Stimulated activated CD8-positive, alpha-beta memory T cell treated with anti-CD3 and anti-CD28 coated beads, Interleukin-7, amount 100 ng/mL, for 4 hours (primary cell): ENCODE results near the gene TSR3.

Source experiments
- DNase-seq, 2 donors: peaks; one replicate each; pipeline ENCODE4 v3.0.0-alpha.2; 2020; ENCODE audit warnings: low read depth in 2 of 2

TSR3 gene

GRCh38 chr16:1354815-1355540 is 3.3 kb upstream of the TSR3 start:
- no peak for DNase-seq

GRCh38 chr16:1351215-1351581 is 480 bp downstream of the TSR3 start:
- no peak for DNase-seq

- DNase-seq: no peak
Observed at GRCh38 chr16:1350691-1351090, 987 bp downstream of the TSR3 start.

DNA sequence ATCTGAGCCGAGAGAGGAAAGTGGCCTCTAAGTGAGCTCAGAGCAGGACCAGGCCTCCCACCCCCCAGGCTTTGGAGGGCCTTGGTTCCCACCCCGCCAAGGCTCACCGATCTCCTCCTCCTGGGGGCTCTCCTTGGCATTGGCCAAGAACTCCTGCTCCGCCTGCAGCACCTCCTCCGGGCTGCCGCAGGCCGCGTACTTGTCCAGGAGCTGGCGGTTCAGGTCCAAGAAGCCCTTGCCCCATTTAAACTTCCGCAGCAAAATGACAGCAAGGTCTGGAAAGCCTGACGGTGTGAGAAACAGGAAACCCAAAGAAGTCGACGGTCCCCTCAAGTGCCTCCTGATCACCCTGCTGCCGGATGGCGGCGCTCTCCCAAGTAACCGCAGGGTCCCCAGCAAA is 1.7 kb downstream of the TSR3 start:
- no peak for DNase-seq

GRCh38 chr16:1349351-1349750 is 2.3 kb downstream of the TSR3 start:
- DNase-seq: no peak

DNA sequence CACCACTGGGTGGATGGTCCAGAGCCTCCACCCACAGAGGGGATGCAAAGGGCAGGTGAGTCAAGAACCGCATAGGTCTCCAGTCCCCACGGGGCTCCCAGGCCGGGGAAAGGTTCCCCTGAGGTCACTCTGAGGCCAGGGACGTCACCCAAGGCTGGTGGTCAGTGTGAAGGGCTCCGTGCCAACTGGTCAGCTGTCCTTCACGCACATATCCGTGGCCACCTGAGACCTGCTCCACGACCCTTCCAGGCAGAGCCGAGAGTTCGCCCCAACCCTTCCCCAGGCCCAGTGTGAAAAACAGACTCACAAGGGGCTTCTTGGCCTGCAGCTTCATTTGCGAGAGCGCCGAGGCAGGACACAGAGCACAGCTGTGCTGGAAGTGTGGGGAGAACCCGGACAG is 2.8 kb downstream of the TSR3 start:
- no peak for DNase-seq

DNA sequence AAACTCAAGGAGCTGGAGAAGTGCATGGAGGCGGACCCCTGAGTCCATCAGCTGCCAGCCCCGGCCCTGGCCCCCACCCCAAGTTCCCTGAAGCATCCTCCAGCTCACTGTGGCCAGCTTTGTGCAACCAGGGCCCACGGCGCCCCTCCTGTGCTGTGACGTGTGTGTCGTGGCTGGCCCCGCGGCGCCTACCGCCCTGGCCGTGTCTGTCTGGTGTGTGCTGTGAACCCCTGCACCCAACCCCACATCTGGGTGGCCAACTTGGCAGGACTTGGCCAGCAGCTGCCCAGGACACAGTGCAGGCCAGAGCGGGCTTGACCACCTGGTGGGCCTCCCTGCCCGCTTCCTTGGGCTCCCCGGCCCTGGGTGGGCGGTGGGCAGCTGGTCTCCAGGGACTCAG is 3.2 kb downstream of the TSR3 start:
- no peak for DNase-seq

GRCh38 chr16:1347962-1348361 is 3.7 kb downstream of the TSR3 start:
- DNase-seq: no peak

DNA sequence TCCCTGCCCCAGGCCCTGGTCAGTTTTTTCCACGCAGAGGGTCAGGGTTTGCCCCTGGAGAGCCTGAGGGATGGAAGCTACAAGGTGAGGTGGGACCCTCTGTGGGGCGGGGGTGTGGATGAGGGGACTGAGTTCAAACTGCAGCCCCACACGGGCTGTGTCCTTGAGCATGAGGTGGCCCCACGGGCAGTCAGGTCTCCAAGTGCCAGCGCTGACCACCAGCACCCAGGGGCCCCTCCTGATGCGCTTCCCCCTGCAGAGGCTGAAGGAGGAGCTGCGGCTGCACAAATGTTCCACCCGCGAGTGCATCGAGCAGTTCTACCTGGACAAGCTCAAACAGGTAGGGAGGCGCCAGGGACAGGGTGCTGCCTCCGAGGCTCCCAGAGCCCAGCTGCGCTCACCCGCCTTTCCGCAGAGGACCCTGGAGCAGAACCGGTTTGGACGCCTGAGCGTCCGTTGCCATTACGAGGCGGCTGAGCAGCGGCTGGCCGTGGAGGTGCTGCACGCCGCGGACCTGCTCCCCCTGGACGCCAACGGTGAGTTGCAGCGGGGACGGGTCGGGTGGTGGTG is 4.3 kb downstream of the TSR3 start:
- no peak for DNase-seq

- DNase-seq: no peak
Observed at GRCh38 chr16:1346422-1347285, 5.0 kb downstream of the TSR3 start.

GRCh38 chr16:1345651-1346421 is 5.8 kb downstream of the TSR3 start:
- DNase-seq: no peak

- DNase-seq: no peak
Observed at GRCh38 chr16:1345087-1345486, 6.6 kb downstream of the TSR3 start.

- DNase-seq: no peak
Observed at GRCh38 chr16:1344499-1344898, 7.2 kb downstream of the TSR3 start.

GRCh38 chr16:1343428-1344242 is 8.0 kb downstream of the TSR3 start:
- DNase-seq: no peak

GRCh38 chr16:1342526-1343427 is 8.9 kb downstream of the TSR3 start:
- DNase-seq: peak; percentile 86 to 94

GRCh38 chr16:1341495-1342420 is 9.9 kb downstream of the TSR3 start:
- DNase-seq: no peak

- no peak for DNase-seq
Observed at GRCh38 chr16:1340730-1341494, 10.8 kb downstream of the TSR3 start.
